OCI-LY7 (cell line): ENCODE data around the gene METAP1D.

Experiments used
- CTCF ChIP-seq: fragments of 200-600 bp; sonication (generic); conservative IDR thresholded peaks from 2 replicates; pipeline ENCODE4 v1.5.1; 2014; ENCODE audit warnings: mild to moderate bottlenecking, antibody characterized with exemption, low read length, moderate library complexity, mixed read lengths
- EZH2phosphoT487 ChIP-seq: fragments of 200-600 bp; sonication (generic); IDR thresholded peaks from 2 replicates; pipeline ENCODE4 v1.6.1; 2018; ENCODE audit warnings: low read depth, borderline replicate concordance, mild to moderate bottlenecking, mixed run types, antibody characterized with exemption, low read length, moderate library complexity, mixed read lengths

- no peak for TF ChIP-seq CTCF
- no peak for TF ChIP-seq EZH2phosphoT487
Measured at GRCh38 chr2:172128484-172128883, 128.7 kb downstream of the METAP1D start.
